ENCODE measurements around the gene MRPS34.

DNA sequence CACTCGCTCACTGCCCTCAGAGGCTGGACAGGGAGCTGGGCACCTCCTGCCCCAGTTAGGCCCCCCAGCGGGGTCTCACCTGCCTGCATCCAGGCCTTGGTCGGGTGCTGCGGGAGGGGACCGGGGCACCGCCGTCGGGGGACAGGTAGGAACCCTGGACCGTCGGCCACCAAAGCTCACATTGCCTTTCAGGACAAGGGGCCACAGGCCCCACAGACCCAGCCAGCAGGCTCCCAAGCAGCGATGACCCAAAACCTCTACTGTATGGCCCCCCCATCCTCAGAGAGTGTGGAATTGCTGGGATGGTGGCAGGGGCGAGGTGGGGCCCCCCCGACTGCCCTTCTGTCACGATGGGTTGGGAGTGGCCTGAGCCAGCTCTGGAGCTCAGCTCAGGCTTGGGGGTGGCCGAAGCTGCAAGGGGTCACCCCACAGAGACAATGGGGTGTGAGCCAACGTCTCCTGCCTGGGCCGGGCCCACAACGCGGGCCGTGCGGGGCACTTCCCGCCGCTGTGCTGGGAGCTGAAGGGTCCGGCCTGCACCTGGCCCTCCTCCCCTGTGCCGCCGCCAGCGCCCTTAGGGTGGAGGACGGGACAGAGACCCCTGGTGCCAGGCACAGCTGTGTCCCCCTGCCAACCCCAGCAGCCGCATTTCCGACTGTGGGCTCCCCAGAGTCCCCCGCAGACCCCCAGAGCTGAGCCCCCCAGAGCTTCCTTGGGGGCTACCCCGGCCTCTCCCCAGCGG, 20.1 kb upstream of the MRPS34 start:
- TF ChIP-seq, protein P1, sequence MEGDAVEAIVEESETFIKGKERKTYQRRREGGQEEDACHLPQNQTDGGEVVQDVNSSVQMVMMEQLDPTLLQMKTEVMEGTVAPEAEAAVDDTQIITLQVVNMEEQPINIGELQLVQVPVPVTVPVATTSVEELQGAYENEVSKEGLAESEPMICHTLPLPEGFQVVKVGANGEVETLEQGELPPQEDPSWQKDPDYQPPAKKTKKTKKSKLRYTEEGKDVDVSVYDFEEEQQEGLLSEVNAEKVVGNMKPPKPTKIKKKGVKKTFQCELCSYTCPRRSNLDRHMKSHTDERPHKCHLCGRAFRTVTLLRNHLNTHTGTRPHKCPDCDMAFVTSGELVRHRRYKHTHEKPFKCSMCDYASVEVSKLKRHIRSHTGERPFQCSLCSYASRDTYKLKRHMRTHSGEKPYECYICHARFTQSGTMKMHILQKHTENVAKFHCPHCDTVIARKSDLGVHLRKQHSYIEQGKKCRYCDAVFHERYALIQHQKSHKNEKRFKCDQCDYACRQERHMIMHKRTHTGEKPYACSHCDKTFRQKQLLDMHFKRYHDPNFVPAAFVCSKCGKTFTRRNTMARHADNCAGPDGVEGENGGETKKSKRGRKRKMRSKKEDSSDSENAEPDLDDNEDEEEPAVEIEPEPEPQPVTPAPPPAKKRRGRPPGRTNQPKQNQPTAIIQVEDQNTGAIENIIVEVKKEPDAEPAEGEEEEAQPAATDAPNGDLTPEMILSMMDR (IDR thresholded peaks at IDR 0.05 in 4 of 5, conservative IDR thresholded peaks at IDR 0.05 in 1 of 5): no peak
- no peak for TF ChIP-seq POLR2A (IDR thresholded peaks at IDR 0.05)

All from gastrocnemius medialis (tissue), 4 donors.